Astrocyte (in vitro differentiated cells and primary cell): ENCODE data around the gene CMTM1. TPM values are rescaled to one million over a fixed set of nuclear protein-coding genes. Genes with fewer than 3 reads are reported as not detected.

Experiments
- DNase-seq: peaks from one replicate; pipeline ENCODE4 v3.0.0-alpha.2; 2010; ENCODE audit warnings: low read depth
- FAIRE-seq: peaks from 2 replicates; lab custom pipeline; 2011; peaks lifted over from hg19 to GRCh38; lab: Jason Lieb, UNC
- H2AFZ ChIP-seq: 2 replicates; pipeline ENCODE4 v1.6.0; 2012; ENCODE audit warnings: low read depth, low read length, inconsistent platforms
- H3K27ac ChIP-seq: 2 replicates; pipeline ENCODE4 v1.5.1; 2011; ENCODE audit warnings: low read depth, low read length, inconsistent platforms
- H3K27me3 ChIP-seq: 2 replicates; pipeline ENCODE4 v1.6.0; 2011; ENCODE audit warnings: low read length, inconsistent platforms; ENCODE audit not compliant: insufficient read depth
- H3K36me3 ChIP-seq: 2 replicates; pipeline ENCODE4 v1.5.1; 2011; ENCODE audit warnings: low read length, inconsistent platforms; ENCODE audit not compliant: insufficient read depth
- H3K4me1 ChIP-seq: 2 replicates; pipeline ENCODE4 v1.5.1; 2011; ENCODE audit warnings: low read length, inconsistent platforms; ENCODE audit not compliant: insufficient read depth
- H3K4me2 ChIP-seq: 2 replicates; pipeline ENCODE4 v1.6.0; 2012; ENCODE audit warnings: low read length, inconsistent platforms
- H3K4me3 ChIP-seq: 2 replicates; pipeline ENCODE4 v1.5.1; 2011; ENCODE audit warnings: low read depth, mild to moderate bottlenecking, low read length, inconsistent platforms; ENCODE audit not compliant: insufficient read depth
- H3K79me2 ChIP-seq: 2 replicates; pipeline ENCODE4 v1.6.0; 2012; ENCODE audit warnings: mild to moderate bottlenecking, low read length, inconsistent platforms; ENCODE audit not compliant: insufficient read depth
- H3K9ac ChIP-seq: 2 replicates; pipeline ENCODE4 v1.6.0; 2012; ENCODE audit warnings: mild to moderate bottlenecking, low read length, inconsistent platforms
- H3K9me3 ChIP-seq: 2 replicates; pipeline ENCODE4 v1.5.1; 2012; ENCODE audit warnings: low read depth, mild to moderate bottlenecking, low read length, inconsistent platforms; ENCODE audit not compliant: insufficient read depth
- H4K20me1 ChIP-seq: 2 replicates; pipeline ENCODE4 v1.6.0; 2012; ENCODE audit warnings: low read length, inconsistent platforms; ENCODE audit not compliant: insufficient read depth
- H3K27ac Mint-ChIP-seq: one replicate; pipeline ENCODE4 v1.8.0; 2021; ENCODE audit warnings: mild to moderate bottlenecking, mixed read lengths; ENCODE audit not compliant: unreplicated experiment
- H3K27me3 Mint-ChIP-seq: one replicate; pipeline ENCODE4 v1.8.0; 2021; ENCODE audit warnings: low read depth, mixed read lengths; ENCODE audit not compliant: unreplicated experiment
- H3K36me3 Mint-ChIP-seq: one replicate; pipeline ENCODE4 v1.8.0; 2021; ENCODE audit warnings: low read depth, mixed read lengths; ENCODE audit not compliant: unreplicated experiment
- H3K4me1 Mint-ChIP-seq: one replicate; pipeline ENCODE4 v1.8.0; 2021; ENCODE audit warnings: low read depth, mixed read lengths; ENCODE audit not compliant: unreplicated experiment
- H3K4me3 Mint-ChIP-seq: one replicate; pipeline ENCODE4 v1.8.0; 2021; ENCODE audit warnings: mild to moderate bottlenecking, moderate library complexity, mixed read lengths; ENCODE audit not compliant: unreplicated experiment
- H3K9me3 Mint-ChIP-seq: one replicate; pipeline ENCODE4 v1.8.0; 2021; ENCODE audit warnings: mild to moderate bottlenecking, mixed read lengths; ENCODE audit not compliant: unreplicated experiment
- EZH2 ChIP-seq: IDR thresholded peaks from 2 replicates; pipeline ENCODE4 v1.6.1; 2012; ENCODE audit warnings: mild to moderate bottlenecking, low read length, inconsistent platforms; ENCODE audit not compliant: insufficient read depth
- total RNA-seq: library from RNA; stranded (reverse); gene quantifications from 2 replicates; pipeline ENCODE4 v1.2.1, GENCODE V29; 2021
- TF ChIP-seq, protein P1 (sequence below): IDR thresholded peaks from 2 replicates; pipeline ENCODE4 v1.5.1; 2011; ENCODE audit warnings: low read depth, mild to moderate bottlenecking, inconsistent platforms, low read length, moderate library complexity; ENCODE audit not compliant: insufficient read depth

The CMTM1 gene
- total RNA-seq, 1 donor from 2014 or later: 2.7 TPM

DNA sequence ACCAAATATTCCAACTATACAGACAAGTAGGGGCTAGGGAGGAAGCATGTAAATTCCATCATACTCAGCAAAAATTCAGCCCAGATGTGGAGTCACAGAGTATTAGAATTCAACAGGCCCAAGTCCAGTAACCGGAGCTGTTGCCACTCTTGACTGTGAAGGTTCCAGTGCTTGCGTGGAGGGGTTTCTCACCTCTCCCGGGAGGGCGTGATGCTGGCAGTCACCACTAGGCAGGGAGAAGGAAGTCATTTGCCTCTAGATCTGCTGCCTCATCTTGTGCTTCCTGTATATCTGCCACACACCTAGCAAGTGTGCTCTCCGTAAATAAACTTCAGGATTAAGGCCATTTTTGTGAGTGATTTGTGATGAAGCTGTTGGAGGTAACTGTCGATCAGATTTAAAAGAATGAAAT, 14.9 kb upstream of the CMTM1 start:
- Mint-ChIP-seq H3K36me3 (peaks cover 6% of the 10 kb centered on the region), H3K27ac (peak overlapping the region; percentile 16), H3K27me3 (no peaks in the 10 kb centered on the region), H3K4me3 (peak overlapping the region; percentile 92), H3K4me1 (peaks cover 13% of the 10 kb centered on the region), H3K9me3 (peaks cover 4% of the 10 kb centered on the region)
- no peak for DNase-seq
- Histone ChIP-seq H3K4me2 (peak overlapping the region; percentile 92), H3K27ac (no peak overlapping the region), H3K9me3 (no peaks in the 10 kb centered on the region), H3K79me2 (peaks cover 38% of the 10 kb centered on the region), H3K4me3 (no peak overlapping the region), H4K20me1 (no peaks in the 10 kb centered on the region), H3K9ac (peak overlapping the region; percentile 84), H3K36me3 (no peaks in the 10 kb centered on the region), H3K4me1 (peaks cover 21% of the 10 kb centered on the region), H2AFZ (no peak overlapping the region), H3K27me3 (no peaks in the 10 kb centered on the region)
- no peak for TF ChIP-seq EZH2
- TF ChIP-seq, protein P1, sequence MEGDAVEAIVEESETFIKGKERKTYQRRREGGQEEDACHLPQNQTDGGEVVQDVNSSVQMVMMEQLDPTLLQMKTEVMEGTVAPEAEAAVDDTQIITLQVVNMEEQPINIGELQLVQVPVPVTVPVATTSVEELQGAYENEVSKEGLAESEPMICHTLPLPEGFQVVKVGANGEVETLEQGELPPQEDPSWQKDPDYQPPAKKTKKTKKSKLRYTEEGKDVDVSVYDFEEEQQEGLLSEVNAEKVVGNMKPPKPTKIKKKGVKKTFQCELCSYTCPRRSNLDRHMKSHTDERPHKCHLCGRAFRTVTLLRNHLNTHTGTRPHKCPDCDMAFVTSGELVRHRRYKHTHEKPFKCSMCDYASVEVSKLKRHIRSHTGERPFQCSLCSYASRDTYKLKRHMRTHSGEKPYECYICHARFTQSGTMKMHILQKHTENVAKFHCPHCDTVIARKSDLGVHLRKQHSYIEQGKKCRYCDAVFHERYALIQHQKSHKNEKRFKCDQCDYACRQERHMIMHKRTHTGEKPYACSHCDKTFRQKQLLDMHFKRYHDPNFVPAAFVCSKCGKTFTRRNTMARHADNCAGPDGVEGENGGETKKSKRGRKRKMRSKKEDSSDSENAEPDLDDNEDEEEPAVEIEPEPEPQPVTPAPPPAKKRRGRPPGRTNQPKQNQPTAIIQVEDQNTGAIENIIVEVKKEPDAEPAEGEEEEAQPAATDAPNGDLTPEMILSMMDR: peak; percentile 20
- no peak for FAIRE-seq

DNA sequence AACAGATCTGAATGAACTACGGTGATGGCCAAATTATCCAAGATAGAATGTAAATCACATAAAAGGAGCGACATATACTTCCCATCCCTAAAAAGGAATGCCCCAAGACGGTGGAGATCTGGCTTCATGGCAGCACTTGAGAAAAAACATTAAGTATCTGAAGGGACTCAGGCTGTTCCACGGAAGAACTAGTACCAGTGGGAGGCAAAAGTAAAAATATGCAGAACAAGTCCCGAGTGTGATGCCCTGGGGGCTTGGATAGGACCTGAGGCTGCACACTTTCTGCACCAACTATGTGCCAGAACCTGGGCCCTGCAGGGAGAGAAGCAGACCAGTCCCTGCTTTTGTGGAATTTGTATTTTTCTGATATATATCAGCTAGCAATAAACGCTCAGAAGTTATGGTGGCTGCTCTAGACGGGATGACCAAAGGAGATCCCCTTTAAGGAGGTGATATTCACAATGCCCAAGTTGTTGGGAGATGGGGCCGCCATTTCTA, 14.4 kb upstream of the CMTM1 start:
- no peaks in the 10 kb centered on the region for H3K27me3 ChIP-seq
- peak overlapping the region; percentile 58 for H3K27ac Mint-ChIP-seq
- H3K36me3 Mint-ChIP-seq: peaks cover 5% of the 10 kb centered on the region
- peaks cover 4% of the 10 kb centered on the region for H3K9me3 Mint-ChIP-seq
- peak overlapping the region; percentile 92 for H3K4me3 Mint-ChIP-seq
- H3K4me3 ChIP-seq: peak overlapping the region; percentile 71
- H3K4me1 ChIP-seq: peaks cover 21% of the 10 kb centered on the region
- no peaks in the 10 kb centered on the region for H3K36me3 ChIP-seq
- H2AFZ ChIP-seq: peak overlapping the region; percentile 96
- no peaks in the 10 kb centered on the region for H3K27me3 Mint-ChIP-seq
- H3K4me2 ChIP-seq: peak overlapping the region; percentile 92
- peaks cover 13% of the 10 kb centered on the region for H3K4me1 Mint-ChIP-seq
- H3K9me3 ChIP-seq: no peaks in the 10 kb centered on the region
- no peak for TF ChIP-seq EZH2
- TF ChIP-seq, protein P1: no peak
- peak overlapping the region; percentile 85 for H3K27ac ChIP-seq
- no peaks in the 10 kb centered on the region for H4K20me1 ChIP-seq
- DNase-seq: no peak
- no peak for FAIRE-seq
- peaks cover 38% of the 10 kb centered on the region for H3K79me2 ChIP-seq
- peak overlapping the region; percentile 84 for H3K9ac ChIP-seq
